ENCODE data around the gene PCBD2. TPM values are rescaled to one million over a fixed set of nuclear protein-coding genes. Genes with fewer than 3 reads are reported as not detected.

Gene PCBD2
- total RNA-seq, 1 experiment from 2014 or later: 10.9 TPM

DNA sequence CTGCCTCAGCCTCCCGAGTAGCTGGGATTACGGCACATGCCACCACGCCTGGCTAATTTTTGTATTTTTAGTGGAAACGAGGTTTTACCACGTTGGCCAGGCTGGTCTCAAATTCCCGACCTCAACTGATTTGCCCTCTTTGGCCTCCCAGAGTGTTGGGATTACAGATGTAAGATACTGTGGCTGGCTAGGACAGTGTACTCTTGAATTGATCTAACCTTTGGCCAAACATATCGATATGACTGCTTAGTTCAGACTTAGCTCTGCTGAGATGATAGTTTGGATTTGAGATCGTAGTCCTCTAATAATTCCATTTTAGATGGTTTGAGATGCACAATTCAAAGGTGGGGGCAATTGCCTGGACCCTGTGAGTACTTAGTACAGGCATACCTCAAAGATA lies 15.6 kb upstream of the PCBD2 start (continued):
- TF ChIP-seq, protein P1, sequence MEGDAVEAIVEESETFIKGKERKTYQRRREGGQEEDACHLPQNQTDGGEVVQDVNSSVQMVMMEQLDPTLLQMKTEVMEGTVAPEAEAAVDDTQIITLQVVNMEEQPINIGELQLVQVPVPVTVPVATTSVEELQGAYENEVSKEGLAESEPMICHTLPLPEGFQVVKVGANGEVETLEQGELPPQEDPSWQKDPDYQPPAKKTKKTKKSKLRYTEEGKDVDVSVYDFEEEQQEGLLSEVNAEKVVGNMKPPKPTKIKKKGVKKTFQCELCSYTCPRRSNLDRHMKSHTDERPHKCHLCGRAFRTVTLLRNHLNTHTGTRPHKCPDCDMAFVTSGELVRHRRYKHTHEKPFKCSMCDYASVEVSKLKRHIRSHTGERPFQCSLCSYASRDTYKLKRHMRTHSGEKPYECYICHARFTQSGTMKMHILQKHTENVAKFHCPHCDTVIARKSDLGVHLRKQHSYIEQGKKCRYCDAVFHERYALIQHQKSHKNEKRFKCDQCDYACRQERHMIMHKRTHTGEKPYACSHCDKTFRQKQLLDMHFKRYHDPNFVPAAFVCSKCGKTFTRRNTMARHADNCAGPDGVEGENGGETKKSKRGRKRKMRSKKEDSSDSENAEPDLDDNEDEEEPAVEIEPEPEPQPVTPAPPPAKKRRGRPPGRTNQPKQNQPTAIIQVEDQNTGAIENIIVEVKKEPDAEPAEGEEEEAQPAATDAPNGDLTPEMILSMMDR (IDR thresholded peaks at IDR 0.05 in 2 of 3, conservative IDR thresholded peaks at IDR 0.05 in 1 of 3; ENCODE audit: borderline replicate concordance in 1 of 3, insufficient read depth in 1 of 3, low read depth in 2 of 3, low read length in 2 of 3): no peak
- no peak for TF ChIP-seq ELF1 (IDR thresholded peaks at IDR 0.05; ENCODE audit: borderline replicate concordance, low read depth)
- no peak for TF ChIP-seq JUND (IDR thresholded peaks at IDR 0.05)
- TF ChIP-seq POLR2AphosphoS5 (IDR thresholded peaks at IDR 0.05; ENCODE audit: low read depth, low read length): no peak

DNA sequence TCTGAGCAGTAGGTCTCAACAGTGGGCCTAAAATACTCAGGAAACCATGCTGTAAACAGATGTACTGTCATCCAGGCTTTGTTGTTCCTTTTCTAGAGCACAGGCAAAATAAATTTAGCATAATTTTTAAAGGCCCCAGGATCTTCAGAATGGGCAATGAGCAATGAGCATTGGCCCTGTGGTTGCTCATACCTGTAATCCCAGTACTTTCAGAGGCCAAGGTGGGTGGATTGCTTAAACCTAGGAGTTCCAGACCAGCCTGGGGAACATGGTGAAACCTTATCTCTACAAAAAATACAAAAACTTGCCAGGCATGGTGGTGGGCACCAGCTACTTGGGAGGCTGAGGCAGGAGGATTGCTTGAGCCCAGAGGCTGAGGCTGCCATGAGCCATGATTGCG lies 13.5 kb upstream of the PCBD2 start:
- Histone ChIP-seq H3K9ac (ENCODE audit: low read length) (no peak overlapping the region), H3K4me3 (replicated peaks in 1 of 2; ENCODE audit: low read depth in 1 of 2, low read length in 2 of 2) (no peak overlapping the region), H2AFZ (ENCODE audit: low read depth, low read length, poor library complexity, severe bottlenecking) (no peak overlapping the region), H3K27ac (ENCODE audit: low read depth, low read length) (no peak overlapping the region), H3K9me2 (ENCODE audit: insufficient read depth) (no peaks in the 10 kb centered on the region), H4K20me1 (ENCODE audit: insufficient read depth) (no peaks in the 10 kb centered on the region), H3K27me3 (ENCODE audit: insufficient read depth, low read length) (no peaks in the 10 kb centered on the region), H3K4me1 (ENCODE audit: control insufficient read depth in 1 of 2, insufficient read depth in 2 of 2, low read length in 2 of 2) (no peaks in the 10 kb centered on the region), H3K79me2 (ENCODE audit: insufficient read depth, low read length) (no peaks in the 10 kb centered on the region), H3K36me3 (ENCODE audit: control insufficient read depth in 1 of 2, insufficient read depth in 2 of 2, low read length in 2 of 2) (0 out of 4 replicates have a peak, but pooled peaks cover 0 to 4% of the 10 kb centered on the region in 2 experiments), H3K4me2 (ENCODE audit: low read length) (no peak overlapping the region), H3K9me3 (ENCODE audit: control insufficient read depth in 1 of 2, insufficient read depth in 1 of 2, low read depth in 1 of 2, low read length in 2 of 2) (no peaks in the 10 kb centered on the region)
- ATAC-seq: no peak
- RAD21 ChIA-PET (ENCODE audit: low non-redundant PET in 1 of 2, low total read pairs in 2 of 2, uncharacterized antibody in 2 of 2, unreplicated experiment in 2 of 2): interaction anchor here in 1 of 2 experiments (0.7 kb wide), 1 partner anchor 13 kb away, joined by 3 read pairs; the partner anchor contains the start of gene PCBD2
- CTCF ChIA-PET: interaction anchor here (1.4 kb wide), 1 partner anchor 13 kb away, joined by 6 read pairs; the partner anchor contains the start of gene PCBD2
- intact Hi-C loops (cut with micrococcal nuclease): no loop called here
- DNase-seq (ENCODE audit: low read depth, low spot score): no peak
- TF ChIP-seq CBX3 (IDR thresholded peaks at IDR 0.05; ENCODE audit: low read depth): no peak
- BruUV-seq (replicated peaks): no TSS peak
- POLR2A ChIA-PET: no interaction called here

DNA sequence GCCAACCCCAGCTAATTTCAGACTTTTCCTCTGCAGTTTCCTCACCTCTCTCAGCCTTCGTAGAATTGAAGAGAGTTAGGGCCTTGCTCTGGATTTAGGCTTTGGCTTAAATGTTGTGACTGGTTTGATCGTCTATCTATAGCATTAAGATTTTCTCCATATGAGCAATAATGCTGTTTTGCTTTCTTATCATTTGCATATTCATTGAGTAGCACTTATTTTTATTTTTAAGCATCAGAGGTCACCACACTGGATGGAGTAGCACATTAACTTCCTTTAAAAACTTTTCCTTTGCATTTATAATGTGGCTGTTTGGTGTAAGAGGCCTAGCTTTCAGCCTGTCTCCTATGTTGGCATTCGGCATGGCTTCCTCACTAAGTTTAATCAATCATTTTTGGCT lies 12.6 kb upstream of the PCBD2 start:
- Histone ChIP-seq H2AFZ (ENCODE audit: low read depth, low read length, poor library complexity, severe bottlenecking) (no peak overlapping the region), H3K27ac (ENCODE audit: low read depth, low read length) (no peak overlapping the region), H3K4me3 (replicated peaks in 1 of 2; ENCODE audit: low read depth in 1 of 2, low read length in 2 of 2) (no peak overlapping the region), H3K9me2 (ENCODE audit: insufficient read depth) (no peaks in the 10 kb centered on the region), H3K36me3 (ENCODE audit: control insufficient read depth in 1 of 2, insufficient read depth in 2 of 2, low read length in 2 of 2) (0 out of 4 replicates have a peak, but pooled peaks cover 0 to 4% of the 10 kb centered on the region in 2 experiments), H3K27me3 (ENCODE audit: insufficient read depth, low read length) (no peaks in the 10 kb centered on the region), H3K79me2 (ENCODE audit: insufficient read depth, low read length) (no peaks in the 10 kb centered on the region), H3K9ac (ENCODE audit: low read length) (no peak overlapping the region), H3K9me3 (ENCODE audit: control insufficient read depth in 1 of 2, insufficient read depth in 1 of 2, low read depth in 1 of 2, low read length in 2 of 2) (no peaks in the 10 kb centered on the region), H4K20me1 (ENCODE audit: insufficient read depth) (no peaks in the 10 kb centered on the region), H3K4me2 (ENCODE audit: low read length) (no peak overlapping the region), H3K4me1 (ENCODE audit: control insufficient read depth in 1 of 2, insufficient read depth in 2 of 2, low read length in 2 of 2) (no peaks in the 10 kb centered on the region)
- ATAC-seq (no peak), DNase-seq (ENCODE audit: low read depth, low spot score) (no peak)
- CTCF ChIA-PET: interaction anchor here (1.4 kb wide), 1 partner anchor 12 kb away, joined by 6 read pairs; the partner anchor contains the start of gene PCBD2
- POLR2A ChIA-PET: no interaction called here
- RAD21 ChIA-PET (ENCODE audit: low non-redundant PET in 1 of 2, low total read pairs in 2 of 2, uncharacterized antibody in 2 of 2, unreplicated experiment in 2 of 2): interaction anchor here in 1 of 2 experiments (0.7 kb wide), 1 partner anchor 12 kb away, joined by 3 read pairs; the partner anchor contains the start of gene PCBD2
- intact Hi-C loops (cut with micrococcal nuclease): no loop called here
- BruUV-seq (replicated peaks): no TSS peak
- TF ChIP-seq EZH2 (IDR thresholded peaks at IDR 0.05): no peak
- no peak for TF ChIP-seq CEBPB (IDR thresholded peaks at IDR 0.05; ENCODE audit: low read depth)
- TF ChIP-seq, protein P2, sequence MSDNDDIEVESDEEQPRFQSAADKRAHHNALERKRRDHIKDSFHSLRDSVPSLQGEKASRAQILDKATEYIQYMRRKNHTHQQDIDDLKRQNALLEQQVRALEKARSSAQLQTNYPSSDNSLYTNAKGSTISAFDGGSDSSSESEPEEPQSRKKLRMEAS (IDR thresholded peaks at IDR 0.05): no peak
- no peak for TF ChIP-seq TCF7L2 (IDR thresholded peaks at IDR 0.05; ENCODE audit: borderline replicate concordance, extremely low read depth, insufficient read depth, insufficient read length)
- TF ChIP-seq ZNF274 (IDR thresholded peaks at IDR 0.05; ENCODE audit: low read depth, low read length): no peak
- TF ChIP-seq, protein P3, sequence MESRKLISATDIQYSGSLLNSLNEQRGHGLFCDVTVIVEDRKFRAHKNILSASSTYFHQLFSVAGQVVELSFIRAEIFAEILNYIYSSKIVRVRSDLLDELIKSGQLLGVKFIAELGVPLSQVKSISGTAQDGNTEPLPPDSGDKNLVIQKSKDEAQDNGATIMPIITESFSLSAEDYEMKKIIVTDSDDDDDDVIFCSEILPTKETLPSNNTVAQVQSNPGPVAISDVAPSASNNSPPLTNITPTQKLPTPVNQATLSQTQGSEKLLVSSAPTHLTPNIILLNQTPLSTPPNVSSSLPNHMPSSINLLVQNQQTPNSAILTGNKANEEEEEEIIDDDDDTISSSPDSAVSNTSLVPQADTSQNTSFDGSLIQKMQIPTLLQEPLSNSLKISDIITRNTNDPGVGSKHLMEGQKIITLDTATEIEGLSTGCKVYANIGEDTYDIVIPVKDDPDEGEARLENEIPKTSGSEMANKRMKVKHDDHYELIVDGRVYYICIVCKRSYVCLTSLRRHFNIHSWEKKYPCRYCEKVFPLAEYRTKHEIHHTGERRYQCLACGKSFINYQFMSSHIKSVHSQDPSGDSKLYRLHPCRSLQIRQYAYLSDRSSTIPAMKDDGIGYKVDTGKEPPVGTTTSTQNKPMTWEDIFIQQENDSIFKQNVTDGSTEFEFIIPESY (IDR thresholded peaks at IDR 0.05; ENCODE audit: extremely low read depth, insufficient replicate concordance, low read length): no peak
- no peak for TF ChIP-seq POLR2A (IDR thresholded peaks at IDR 0.05; ENCODE audit: borderline replicate concordance, extremely low read depth, insufficient read depth, insufficient read length)
- no peak for TF ChIP-seq JUND (IDR thresholded peaks at IDR 0.05)

Measured in HCT116 (cell line).